Endodermal cell (in vitro differentiated cells): ENCODE measurements around the gene NIPSNAP3A. TPM values are rescaled to one million over a fixed set of nuclear protein-coding genes. Genes with fewer than 3 reads are reported as not detected.
"Not testable (repeated sequence)": the region's sequence is repeated elsewhere in the genome, so short reads cannot be mapped to it uniquely, and the experiment has no call there.

Experiments
- DNase-seq: peaks from one replicate; pipeline ENCODE4 v3.0.0-alpha.2; 2017
- H3K27ac ChIP-seq: 2 replicates; pipeline ENCODE4 v1.5.1; 2013; ENCODE audit warnings: mild to moderate bottlenecking, low read depth, low read length, moderate library complexity
- H3K27me3 ChIP-seq: 2 replicates; pipeline ENCODE4 v1.6.1; 2013; ENCODE audit warnings: mild to moderate bottlenecking, low read length, moderate library complexity; ENCODE audit not compliant: insufficient read depth, control insufficient read depth, poor library complexity, severe bottlenecking
- H3K36me3 ChIP-seq: 2 replicates; pipeline ENCODE4 v1.7.0; 2013; ENCODE audit warnings: mild to moderate bottlenecking, low read length, moderate library complexity; ENCODE audit not compliant: control insufficient read depth, insufficient read depth
- H3K4me1 ChIP-seq: one replicate; pipeline ENCODE4 v1.7.0; 2013; ENCODE audit warnings: low read length; ENCODE audit not compliant: control insufficient read depth, insufficient read depth
- H3K4me3 ChIP-seq: 2 replicates; pipeline ENCODE4 v1.5.1; 2013; ENCODE audit warnings: mild to moderate bottlenecking, low read length, moderate library complexity
- H3K9ac ChIP-seq: 2 replicates; pipeline ENCODE4 v1.6.1; 2013; ENCODE audit warnings: mild to moderate bottlenecking, low read length, moderate library complexity; ENCODE audit not compliant: poor library complexity, severe bottlenecking; ENCODE audit errors: extremely low read depth
- H3K9me3 ChIP-seq: 2 replicates; pipeline ENCODE4 v1.6.1; 2013; ENCODE audit warnings: mild to moderate bottlenecking, low read length, moderate library complexity; ENCODE audit not compliant: control insufficient read depth
- H3K27ac Mint-ChIP-seq: 2 replicates; pipeline ENCODE4 v1.8.0; 2020; ENCODE audit warnings: mixed read lengths
- H3K27me3 Mint-ChIP-seq: 2 replicates; pipeline ENCODE4 v1.8.0; 2021; ENCODE audit warnings: mild to moderate bottlenecking, mixed read lengths; ENCODE audit not compliant: insufficient read depth
- H3K36me3 Mint-ChIP-seq: 2 replicates; pipeline ENCODE4 v1.8.0; 2020; ENCODE audit warnings: low read depth, mixed read lengths
- H3K4me1 Mint-ChIP-seq: 2 replicates; pipeline ENCODE4 v1.8.0; 2020; ENCODE audit warnings: mixed read lengths
- H3K4me3 Mint-ChIP-seq: 2 replicates; pipeline ENCODE4 v1.8.0; 2020; ENCODE audit warnings: mild to moderate bottlenecking, moderate library complexity, mixed read lengths
- H3K9me3 Mint-ChIP-seq: 2 replicates; pipeline ENCODE4 v1.8.0; 2020; ENCODE audit warnings: mild to moderate bottlenecking, mixed read lengths
- WGBS, 2 experiments: methylation state at CpG; one replicate each; pipeline versions ENCODE4 v1.1.5 to v1.1.7; 2013; ENCODE audit warnings: missing lambda C conversion rate in 2 of 2, mixed read lengths in 1 of 2; ENCODE audit not compliant: insufficient coverage in 1 of 2, insufficient read length in 1 of 2; 5-methylcytosine and 5-hydroxymethylcytosine counted together
- total RNA-seq, 2 donors: library from RNA; stranded (reverse); fragmentation: NEBNext Ultra II Directional in 1 of 2; extraction: Animal tissue kit (Norgen Biotek cat#: 25700) in 1 of 2; gene quantifications; 2 replicates in 1 of 2; 3 replicates in 1 of 2; pipeline ENCODE4 v1.2.1, GENCODE V29; 2021
- TF ChIP-seq, protein P1 (sequence below): fragments of 200-600 bp; sonication (generic); conservative IDR thresholded peaks from 2 replicates; pipeline ENCODE4 v1.5.0; 2021; ENCODE audit warnings: antibody characterized with exemption, mild to moderate bottlenecking

Gene NIPSNAP3A
- total RNA-seq, 2 donors from 2014 or later: 18.8 to 20.5 TPM

DNA sequence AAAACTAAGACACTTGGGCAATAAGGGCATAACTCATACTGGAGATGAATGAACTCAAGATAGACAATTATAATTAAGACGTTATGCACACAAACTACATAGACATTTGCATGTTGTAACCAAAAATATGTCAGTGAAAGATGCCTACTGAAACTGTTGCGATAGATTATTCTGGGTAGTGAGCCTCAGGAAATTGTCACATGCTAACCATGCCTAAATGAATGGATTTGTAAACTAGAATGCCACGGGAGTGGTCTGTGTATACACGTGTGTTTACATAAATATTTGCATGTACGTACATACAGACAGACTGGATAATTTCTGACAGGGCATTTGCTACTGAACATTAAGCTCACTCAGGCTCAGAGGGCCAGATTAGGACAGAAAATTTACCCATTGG lies 17.7 kb downstream of the NIPSNAP3A start:
- Histone ChIP-seq H3K9me3 (no peaks in the 10 kb centered on the region), H3K27me3 (no peaks in the 10 kb centered on the region), H3K27ac (no peak overlapping the region), H3K9ac (no peak overlapping the region), H3K36me3 (no peaks in the 10 kb centered on the region), H3K4me3 (no peak overlapping the region), H3K4me1 (no peaks in the 10 kb centered on the region)
- Mint-ChIP-seq H3K4me1 (no peaks in the 10 kb centered on the region), H3K9me3 (peaks cover 6% of the 10 kb centered on the region), H3K36me3 (peaks cover 2% of the 10 kb centered on the region), H3K27ac (no peak overlapping the region), H3K4me3 (peak overlapping the region; percentile 84), H3K27me3 (peaks cover 9% of the 10 kb centered on the region)
- DNase-seq: no peak
- WGBS, 2 experiments: 93% methylated on average over 4 to 5 of the region's 5 CpGs
- TF ChIP-seq, protein P1, sequence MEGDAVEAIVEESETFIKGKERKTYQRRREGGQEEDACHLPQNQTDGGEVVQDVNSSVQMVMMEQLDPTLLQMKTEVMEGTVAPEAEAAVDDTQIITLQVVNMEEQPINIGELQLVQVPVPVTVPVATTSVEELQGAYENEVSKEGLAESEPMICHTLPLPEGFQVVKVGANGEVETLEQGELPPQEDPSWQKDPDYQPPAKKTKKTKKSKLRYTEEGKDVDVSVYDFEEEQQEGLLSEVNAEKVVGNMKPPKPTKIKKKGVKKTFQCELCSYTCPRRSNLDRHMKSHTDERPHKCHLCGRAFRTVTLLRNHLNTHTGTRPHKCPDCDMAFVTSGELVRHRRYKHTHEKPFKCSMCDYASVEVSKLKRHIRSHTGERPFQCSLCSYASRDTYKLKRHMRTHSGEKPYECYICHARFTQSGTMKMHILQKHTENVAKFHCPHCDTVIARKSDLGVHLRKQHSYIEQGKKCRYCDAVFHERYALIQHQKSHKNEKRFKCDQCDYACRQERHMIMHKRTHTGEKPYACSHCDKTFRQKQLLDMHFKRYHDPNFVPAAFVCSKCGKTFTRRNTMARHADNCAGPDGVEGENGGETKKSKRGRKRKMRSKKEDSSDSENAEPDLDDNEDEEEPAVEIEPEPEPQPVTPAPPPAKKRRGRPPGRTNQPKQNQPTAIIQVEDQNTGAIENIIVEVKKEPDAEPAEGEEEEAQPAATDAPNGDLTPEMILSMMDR: no peak

DNA sequence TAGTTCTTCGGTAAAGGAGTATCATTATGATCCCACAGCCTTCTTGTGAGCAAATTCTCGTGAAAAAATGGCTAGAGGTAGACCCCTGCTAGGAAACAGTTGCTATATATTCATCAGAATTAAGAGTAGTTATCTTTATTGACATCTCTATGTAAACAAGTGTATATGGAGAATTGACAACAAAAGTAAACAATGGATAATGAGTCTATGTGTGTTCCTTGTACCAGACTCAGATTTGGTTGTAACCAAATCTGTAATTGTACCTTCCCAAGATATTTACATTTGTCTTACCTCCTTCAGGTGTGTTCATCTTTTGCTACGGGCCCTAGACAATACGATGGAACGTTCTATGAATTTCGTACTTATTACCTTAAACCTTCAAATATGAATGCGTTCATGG lies 18.5 kb downstream of the NIPSNAP3A start:
- no peaks in the 10 kb centered on the region for H3K4me1 ChIP-seq
- Mint-ChIP-seq H3K4me1 (no peaks in the 10 kb centered on the region), H3K9me3 (peaks cover 6% of the 10 kb centered on the region), H3K4me3 (no peak overlapping the region), H3K27me3 (peaks cover 9% of the 10 kb centered on the region), H3K36me3 (no peaks in the 10 kb centered on the region), H3K27ac (no peak overlapping the region)
- no peak for DNase-seq
- no peaks in the 10 kb centered on the region for H3K36me3 ChIP-seq
- TF ChIP-seq, protein P1: no peak
- H3K9me3 ChIP-seq: no peaks in the 10 kb centered on the region
- H3K27me3 ChIP-seq: no peaks in the 10 kb centered on the region
- H3K4me3 ChIP-seq: no peak overlapping the region
- no peak overlapping the region for H3K9ac ChIP-seq
- H3K27ac ChIP-seq: no peak overlapping the region
- WGBS, 2 experiments: 96 to 100% methylated on average over 4 to 7 of the region's 7 CpGs

DNA sequence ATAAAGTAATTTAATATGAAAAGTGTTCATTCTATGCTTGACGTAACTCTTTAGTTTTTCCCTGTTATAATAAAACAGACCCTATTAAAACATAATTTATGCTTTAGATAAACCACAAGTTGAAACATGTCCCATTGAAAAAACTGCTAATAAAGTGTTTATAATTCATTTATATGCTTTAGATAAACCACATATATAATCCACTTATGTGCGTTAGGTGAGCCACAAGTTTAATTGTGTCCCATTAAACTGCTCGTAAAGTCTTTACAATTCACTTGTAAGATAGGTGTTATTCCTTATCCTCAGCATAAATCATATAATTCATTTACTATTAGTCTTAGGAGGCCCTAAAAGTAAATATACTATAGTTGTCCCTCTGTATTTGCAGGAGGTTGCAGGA lies 20.0 kb downstream of the NIPSNAP3A start:
- 100% methylated on average over 2 of the region's 3 CpGs; no CpG with 5 or more reads in 1 of the 2 experiments for WGBS, 2 experiments
- H3K9me3 Mint-ChIP-seq: peaks cover 6% of the 10 kb centered on the region
- H3K4me1 ChIP-seq: no peaks in the 10 kb centered on the region
- no peak overlapping the region for H3K27ac Mint-ChIP-seq
- peaks cover 2% of the 10 kb centered on the region for H3K36me3 Mint-ChIP-seq
- peaks cover 8% of the 10 kb centered on the region for H3K27me3 Mint-ChIP-seq
- H3K4me3 Mint-ChIP-seq: no peak overlapping the region
- TF ChIP-seq, protein P1: no peak
- DNase-seq: no peak
- no peaks in the 10 kb centered on the region for H3K9me3 ChIP-seq
- no peak overlapping the region for H3K4me3 ChIP-seq
- H3K9ac ChIP-seq: no peak overlapping the region
- H3K27ac ChIP-seq: no peak overlapping the region
- H3K4me1 Mint-ChIP-seq: no peaks in the 10 kb centered on the region
- H3K36me3 ChIP-seq: no peaks in the 10 kb centered on the region
- H3K27me3 ChIP-seq: no peaks in the 10 kb centered on the region

DNA sequence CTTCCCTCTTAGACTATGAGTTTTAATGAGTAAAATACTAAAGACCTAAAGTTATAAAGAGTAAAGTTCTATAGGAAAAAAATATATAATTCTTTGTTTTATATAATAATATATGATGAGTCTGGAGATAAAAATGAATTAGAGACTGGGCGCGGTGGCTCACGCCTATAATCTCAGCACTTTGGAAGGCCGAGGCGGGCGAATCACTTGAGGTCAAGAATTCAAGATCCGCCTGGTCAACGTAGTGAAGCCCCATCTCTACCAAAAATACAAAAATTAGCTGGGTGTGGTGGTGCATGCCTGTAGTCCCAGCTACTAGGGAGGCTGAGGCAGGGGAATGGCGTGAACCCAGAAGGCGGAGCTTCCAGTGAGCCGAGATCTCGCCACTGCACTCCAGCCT lies 21.5 kb downstream of the NIPSNAP3A start:
- not testable (repeated sequence) for H3K27ac Mint-ChIP-seq, H3K36me3 Mint-ChIP-seq, H3K27me3 ChIP-seq, H3K9me3 ChIP-seq, H3K9ac ChIP-seq, H3K27me3 Mint-ChIP-seq, H3K27ac ChIP-seq, H3K4me1 Mint-ChIP-seq, H3K4me3 ChIP-seq, DNase-seq, H3K4me3 Mint-ChIP-seq, H3K9me3 Mint-ChIP-seq, H3K36me3 ChIP-seq, H3K4me1 ChIP-seq
- 96% methylated on average over 12 of the region's 12 CpGs; no CpG with 5 or more reads in 1 of the 2 experiments for WGBS, 2 experiments
